H7 (cell line): ENCODE measurements around the gene RDH11. TPM values are rescaled to one million over a fixed set of nuclear protein-coding genes. Genes with fewer than 3 reads are reported as not detected.
A peak's percentile ranks its signal among the peaks of the same experiment; 100 is the strongest.
"Not testable (repeated sequence)": the region's sequence is repeated elsewhere in the genome, so short reads cannot be mapped to it uniquely, and the experiment has no call there.

ENCODE experiments used
- DNase-seq: peaks from one replicate; pipeline ENCODE4 v3.0.0; 2012
- H3K27me3 ChIP-seq: 2 replicates; pipeline ENCODE4 v1.6.0; 2011; ENCODE audit warnings: mild to moderate bottlenecking, low read length; ENCODE audit not compliant: control insufficient read depth, insufficient read depth
- H3K36me3 ChIP-seq: replicated peaks from 2 replicates; pipeline ENCODE4 v1.5.1; 2011; ENCODE audit warnings: low read length; ENCODE audit not compliant: control insufficient read depth, insufficient read depth
- H3K4me3 ChIP-seq: 2 replicates; pipeline ENCODE4 v1.5.1; 2011; ENCODE audit warnings: low read depth, mild to moderate bottlenecking, control low read depth, low read length, moderate library complexity; ENCODE audit not compliant: insufficient read depth
- total RNA-seq: library from RNA; depleted of rRNA; stranded (reverse); fragments of >200 nt; shearing (Covaris generic); gene quantifications from 2 replicates; pipeline ENCODE4 v1.2.3, GENCODE V29; 2014

Gene RDH11
- total RNA-seq, 1 experiment from 2014 or later: 123 TPM

GRCh38 chr14:67719385-67719784 lies 23.8 kb upstream of the RDH11 start:
- H3K27me3 ChIP-seq, H3K4me3 ChIP-seq, H3K36me3 ChIP-seq, DNase-seq: not testable (repeated sequence)

GRCh38 chr14:67718265-67718664 lies 22.7 kb upstream of the RDH11 start:
- H3K27me3 ChIP-seq: no peaks in the 10 kb centered on the region
- DNase-seq: no peak
- H3K4me3 ChIP-seq: no peak overlapping the region
- H3K36me3 ChIP-seq: no peaks in the 10 kb centered on the region

DNA sequence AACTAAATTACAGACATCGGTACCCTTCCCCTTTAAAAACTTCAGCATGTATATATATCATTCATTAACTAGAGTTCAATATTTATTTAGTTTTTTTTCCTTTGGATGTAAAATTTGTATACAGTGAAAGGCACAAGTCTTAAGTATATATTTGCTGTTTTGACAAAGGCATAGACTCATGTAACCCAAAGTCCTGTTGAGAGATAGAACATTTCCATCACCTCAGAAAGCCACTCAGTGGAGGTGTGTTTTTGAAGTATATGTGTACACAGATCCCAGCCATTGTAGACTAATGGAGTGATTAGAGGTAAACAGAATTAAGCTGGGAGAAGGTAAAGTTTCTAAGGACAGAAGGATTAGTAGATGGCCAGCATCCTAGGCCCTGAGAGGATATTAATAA lies 21.5 kb upstream of the RDH11 start:
- H3K36me3 ChIP-seq: no peaks in the 10 kb centered on the region
- no peak for DNase-seq
- no peaks in the 10 kb centered on the region for H3K27me3 ChIP-seq
- H3K4me3 ChIP-seq: no peak overlapping the region

GRCh38 chr14:67710209-67710608 lies 14.6 kb upstream of the RDH11 start:
- no peaks in the 10 kb centered on the region for H3K27me3 ChIP-seq

GRCh38 chr14:67709796-67710195 lies 14.2 kb upstream of the RDH11 start:
- H3K4me3 ChIP-seq, H3K27me3 ChIP-seq, DNase-seq, H3K36me3 ChIP-seq: not testable (repeated sequence)

More at GRCh38 chr14:67710209-67710608, 14.6 kb upstream of the RDH11 start:
- Histone ChIP-seq H3K36me3 (no peaks in the 10 kb centered on the region), H3K4me3 (no peak overlapping the region)
- DNase-seq: no peak

GRCh38 chr14:67709346-67709745 lies 13.8 kb upstream of the RDH11 start:
- not testable (repeated sequence) for H3K4me3 ChIP-seq, H3K36me3 ChIP-seq, H3K27me3 ChIP-seq, DNase-seq

- no peak for DNase-seq
- no peaks in the 10 kb centered on the region for H3K27me3 ChIP-seq
- H3K36me3 ChIP-seq: no peaks in the 10 kb centered on the region
- H3K4me3 ChIP-seq: no peak overlapping the region
These were observed 9.6 kb upstream of the RDH11 start for GRCh38 chr14:67705211-67705610.

DNA sequence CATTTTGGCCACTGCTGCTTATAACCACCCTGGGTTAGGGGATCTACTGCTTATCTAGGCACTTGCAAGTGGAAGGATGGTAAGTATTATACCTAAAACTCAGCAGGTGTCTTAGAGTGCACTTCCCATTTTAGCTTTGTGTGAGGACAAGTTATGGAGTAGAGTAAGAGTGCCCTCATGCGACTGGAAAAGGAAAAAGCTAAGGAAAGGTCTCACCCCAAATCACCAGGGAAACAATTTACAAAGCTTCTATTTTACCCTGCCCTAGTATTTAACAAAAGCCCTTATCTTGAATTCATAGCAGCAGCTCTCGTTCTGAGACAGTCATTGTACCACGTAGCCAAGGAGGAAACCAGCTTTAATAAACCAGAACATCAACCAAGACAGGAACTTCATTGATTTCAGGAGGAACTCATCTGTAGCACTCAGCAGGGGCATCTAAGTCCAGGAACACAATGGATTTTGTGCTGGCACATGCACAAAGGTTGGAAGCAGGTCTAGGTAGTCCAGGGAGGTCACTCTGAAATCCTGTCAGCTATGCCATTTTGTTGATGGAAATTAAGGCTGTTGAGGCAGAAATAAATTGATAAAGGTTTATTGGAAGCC lies 9.0 kb upstream of the RDH11 start:
- DNase-seq: peak; percentile 77
- Histone ChIP-seq H3K4me3 (no peak overlapping the region), H3K36me3 (no peaks in the 10 kb centered on the region), H3K27me3 (no peaks in the 10 kb centered on the region)

DNA sequence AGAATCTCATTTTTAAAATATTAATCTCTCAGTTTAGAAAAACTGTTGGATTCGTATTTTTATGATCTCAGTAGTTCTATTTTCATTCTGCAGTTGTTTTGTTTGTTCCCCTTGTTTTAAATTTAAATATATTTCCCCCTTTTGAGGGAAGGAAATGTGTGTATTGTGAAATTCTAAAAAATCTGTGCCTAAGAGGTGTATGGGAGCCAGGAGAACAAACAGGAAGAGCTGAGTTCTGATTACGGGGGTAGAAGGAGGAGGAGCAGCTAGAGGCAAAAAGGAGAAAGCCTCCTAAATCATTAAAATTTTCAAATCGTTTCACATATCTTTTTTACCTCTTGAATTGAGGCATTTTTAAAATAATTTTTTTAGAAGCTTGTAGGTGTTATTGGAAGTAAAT lies 8.4 kb upstream of the RDH11 start:
- no peak overlapping the region for H3K4me3 ChIP-seq
- no peak for DNase-seq
- H3K27me3 ChIP-seq: no peaks in the 10 kb centered on the region
- no peaks in the 10 kb centered on the region for H3K36me3 ChIP-seq

- not testable (repeated sequence) for H3K4me3 ChIP-seq, DNase-seq, H3K27me3 ChIP-seq, H3K36me3 ChIP-seq
These were observed 5.9 kb upstream of the RDH11 start, which contains the start of gene RDH12 for GRCh38 chr14:67701492-67701891. RDH12 (plus strand) TSS chr14:67701886; CDS start chr14:67722643, 20,757 bp downstream.

DNA sequence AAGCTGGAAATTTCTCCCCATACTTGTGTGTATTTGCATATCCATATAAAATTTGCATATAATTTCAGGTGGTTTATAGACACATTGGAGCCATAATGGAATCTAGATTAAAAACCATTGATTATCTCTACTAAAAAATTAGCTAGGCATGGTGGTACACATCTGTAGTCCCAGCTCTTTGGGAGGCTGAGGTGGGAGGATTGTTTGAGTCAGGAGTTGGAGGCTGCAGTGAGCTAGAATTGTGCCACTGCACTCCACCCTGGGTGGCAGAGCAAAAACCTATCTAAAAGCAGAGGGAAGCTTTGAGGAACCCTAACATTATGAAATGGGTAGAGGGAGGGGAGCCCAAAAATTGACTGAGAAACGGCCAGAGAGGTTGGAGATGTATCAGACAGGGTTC lies 2.6 kb upstream of the RDH11 start:
- Histone ChIP-seq H3K27me3 (no peaks in the 10 kb centered on the region), H3K4me3 (no peak overlapping the region), H3K36me3 (peaks cover 3% of the 10 kb centered on the region; the same call in 1 of the 2 replicates)
- no peak for DNase-seq

DNA sequence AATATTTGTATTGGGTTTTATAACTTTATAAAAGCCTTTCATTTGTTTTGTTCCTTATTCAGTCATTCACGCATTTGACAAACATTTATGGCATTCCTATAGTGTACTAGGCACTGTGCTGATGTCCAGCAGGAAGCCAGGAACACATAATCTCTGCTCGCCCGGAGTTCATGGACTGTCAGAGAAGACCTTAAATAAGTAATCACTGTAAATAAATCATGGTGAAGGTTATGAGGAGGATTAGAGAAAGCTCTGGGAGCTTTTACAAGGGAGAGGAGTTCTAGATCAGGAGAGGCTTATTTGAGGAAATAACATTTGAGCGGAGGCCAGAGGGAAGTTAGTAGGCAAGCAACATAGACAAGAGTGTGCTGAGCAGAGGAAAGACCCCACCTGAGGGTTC lies 1.4 kb upstream of the RDH11 start:
- DNase-seq: no peak
- H3K4me3 ChIP-seq: no peak overlapping the region

GRCh38 chr14:67694791-67695393 lies 672 bp downstream of the RDH11 start:
- Histone ChIP-seq H3K36me3 (peaks cover 34% of the 10 kb centered on the region), H3K4me3 (peak overlapping the region; percentile 97), H3K27me3 (no peaks in the 10 kb centered on the region)
- DNase-seq: peak; percentile 85

More for the DNA sequence above, 1.4 kb upstream of the RDH11 start:
- peaks cover 14% of the 10 kb centered on the region for H3K36me3 ChIP-seq
- no peaks in the 10 kb centered on the region for H3K27me3 ChIP-seq

- Histone ChIP-seq H3K27me3 (no peaks in the 10 kb centered on the region), H3K36me3 (peaks cover 59% of the 10 kb centered on the region), H3K4me3 (no peak overlapping the region)
- no peak for DNase-seq
These were observed 5.6 kb downstream of the RDH11 start for GRCh38 chr14:67690011-67690410.

- peaks cover 37% of the 10 kb centered on the region for H3K36me3 ChIP-seq
These were observed 11.7 kb downstream of the RDH11 start for GRCh38 chr14:67683842-67684241.

More at GRCh38 chr14:67683842-67684241, 11.7 kb downstream of the RDH11 start:
- DNase-seq: no peak
- Histone ChIP-seq H3K27me3 (no peaks in the 10 kb centered on the region), H3K4me3 (no peak overlapping the region)
